HepG2 (cell line): Measurements from ENCODE around the gene HSPB8. TPM values are rescaled to one million over a fixed set of nuclear protein-coding genes. Genes with fewer than 3 reads are reported as not detected.

ENCODE experiments used
- ATAC-seq: fragments of 200-7000 bp; cut with Tn5 transposase; 3 replicates; pipeline ENCODE4 v1.9.1; 2020; ENCODE audit warnings: mild to moderate bottlenecking, moderate library complexity
- BruUV-seq: library from RNA; stranded (reverse); fragments of 400-500 nt; replicated peaks from 2 replicates; lab custom pipeline; 2021; lab: Mats Ljungman, UMichigan
- CTCF ChIA-PET: fragments of 300-600 bp; formaldehyde crosslinking; extraction: SDS; loops from one replicate; lab custom pipeline; 2021; ENCODE audit warnings: low total read pairs, inconsistent platforms, low intra/inter-chr PET ratio; lab: Yijun Ruan, JAX
- POLR2A ChIA-PET: fragments of 350-600 bp; sonication (Branson Sonifier 250); formaldehyde crosslinking; loops from one replicate; lab custom pipeline; 2020; ENCODE audit warnings: antibody characterized with exemption, inconsistent platforms; lab: Yijun Ruan, JAX
- DNase-seq: peaks from one replicate; pipeline ENCODE4 v3.0.0-alpha.2; 2015; ENCODE audit warnings: low spot score
- FAIRE-seq: peaks from 3 replicates; lab custom pipeline; 2011; peaks lifted over from hg19 to GRCh38; lab: Jason Lieb, UNC
- H2AFZ ChIP-seq: one replicate; pipeline ENCODE4 v1.6.1; 2011; ENCODE audit warnings: low read length, inconsistent platforms
- H3K27ac ChIP-seq: fragments of 300-600 bp; 3 replicates; pipeline ENCODE4 v1.8.0; 2011; ENCODE audit warnings: mixed run types, mild to moderate bottlenecking, mixed read lengths, low read length, inconsistent platforms; ENCODE audit not compliant: insufficient read depth; ENCODE audit errors: extremely low read length
- H3K27me3 ChIP-seq, 2 experiments: fragments of 200-600 bp in 1 of 2; 2 replicates in 1 of 2; 3 replicates in 1 of 2; pipeline versions ENCODE4 v1.6.0 to v1.8.0; 2011; ENCODE audit warnings: low read length in 2 of 2, mild to moderate bottlenecking in 2 of 2, moderate library complexity in 2 of 2, inconsistent platforms in 1 of 2; ENCODE audit not compliant: insufficient read depth in 2 of 2, control insufficient read depth in 1 of 2
- H3K36me3 ChIP-seq, 2 experiments: fragments of 200-600 bp in 1 of 2; replicated peaks in 1 of 2; 2 replicates in 1 of 2; 3 replicates in 1 of 2; pipeline versions ENCODE4 v1.5.1 to v1.8.0; 2011; ENCODE audit warnings: low read length in 2 of 2, inconsistent platforms in 1 of 2; ENCODE audit not compliant: insufficient read depth in 2 of 2, control insufficient read depth in 1 of 2
- H3K4me1 ChIP-seq: 2 replicates; pipeline ENCODE4 v1.5.1; 2012; ENCODE audit warnings: low read length, inconsistent platforms; ENCODE audit not compliant: insufficient read depth
- H3K4me2 ChIP-seq: 2 replicates; pipeline ENCODE4 v1.6.0; 2011; ENCODE audit warnings: low read depth, low read length, inconsistent platforms
- H3K4me3 ChIP-seq, 3 experiments: fragments of 200-600 bp in 1 of 3; sonication (generic), shearing (Covaris generic) in 1 of 3; replicated peaks in 1 of 3; 2 replicates each; pipeline ENCODE4 v1.5.1; 2011 to 2016; ENCODE audit warnings: low read length in 3 of 3, inconsistent platforms in 2 of 3, low read depth in 2 of 3, mild to moderate bottlenecking in 2 of 3, control low read depth in 1 of 3, mixed read lengths in 1 of 3; ENCODE audit not compliant: insufficient read depth in 1 of 3
- H3K79me2 ChIP-seq: one replicate; pipeline ENCODE4 v1.6.1; 2011; ENCODE audit warnings: low read length, inconsistent platforms; ENCODE audit not compliant: insufficient read depth
- H3K9ac ChIP-seq: 2 replicates; pipeline ENCODE4 v1.6.0; 2011; ENCODE audit warnings: mild to moderate bottlenecking, low read depth, low read length, inconsistent platforms; ENCODE audit not compliant: insufficient read depth
- H3K9me3 ChIP-seq: 2 replicates; pipeline ENCODE4 v1.5.1; 2012; ENCODE audit warnings: mild to moderate bottlenecking, low read length
- H4K20me1 ChIP-seq: 2 replicates; pipeline ENCODE4 v1.6.0; 2011; ENCODE audit warnings: inconsistent platforms, mild to moderate bottlenecking, low read length, moderate library complexity; ENCODE audit not compliant: insufficient read depth
- ARHGAP35 ChIP-seq: sonication (generic); formaldehyde crosslinking; IDR thresholded peaks from 2 replicates; pipeline ENCODE4 v1.9.0; 2022; ENCODE audit warnings: mild to moderate bottlenecking, inconsistent platforms, moderate library complexity, missing genetic modification reagents, borderline replicate concordance
- CHD4 ChIP-seq: fragments of 200-600 bp; sonication (generic); IDR thresholded peaks from 2 replicates; pipeline ENCODE4 v1.7.0; 2017; ENCODE audit warnings: mild to moderate bottlenecking, low read length, borderline replicate concordance
- KLF9 ChIP-seq: IDR thresholded peaks from 2 replicates; pipeline ENCODE4 v1.6.1; 2016; ENCODE audit warnings: low read depth
- MAFK ChIP-seq, 2 experiments: IDR thresholded peaks in 1 of 2; conservative IDR thresholded peaks in 1 of 2; 2 replicates each; pipeline ENCODE4 v1.6.1; 2011; ENCODE audit warnings: improper control_type of control experiment in 2 of 2, low read length in 2 of 2
- MATR3 ChIP-seq: sonication (generic); formaldehyde crosslinking; IDR thresholded peaks from 2 replicates; pipeline ENCODE4 v1.4.0; 2020; ENCODE audit warnings: missing genetic modification reagents
- MIER3 ChIP-seq: IDR thresholded peaks from 2 replicates; pipeline ENCODE4 v1.6.1; 2016; ENCODE audit warnings: missing compliant biosample characterization, borderline replicate concordance
- MYPOP ChIP-seq: sonication (generic); formaldehyde crosslinking; IDR thresholded peaks from 2 replicates; pipeline ENCODE4 v1.8.1; 2023; ENCODE audit warnings: mild to moderate bottlenecking, moderate library complexity, missing genetic modification reagents
- RFXAP ChIP-seq: sonication (generic); formaldehyde crosslinking; IDR thresholded peaks from 2 replicates; pipeline ENCODE4 v1.4.0; 2020; ENCODE audit warnings: missing genetic modification reagents, borderline replicate concordance
- RORA ChIP-seq: sonication (generic); formaldehyde crosslinking; IDR thresholded peaks from 2 replicates; pipeline ENCODE4 v1.5.0; 2020; ENCODE audit warnings: mild to moderate bottlenecking, missing genetic modification reagents, moderate library complexity
- SALL2 ChIP-seq: sonication (generic); formaldehyde crosslinking; IDR thresholded peaks from 2 replicates; pipeline ENCODE4 v1.8.1; 2023; ENCODE audit warnings: mild to moderate bottlenecking, missing genetic modification reagents, inconsistent platforms
- ZNF260 ChIP-seq: sonication (generic); formaldehyde crosslinking; IDR thresholded peaks from 2 replicates; pipeline ENCODE4 v1.4.0; 2020; ENCODE audit warnings: missing genetic modification reagents, low read depth, mild to moderate bottlenecking, borderline replicate concordance
- ZNF430 ChIP-seq: sonication (generic); formaldehyde crosslinking; IDR thresholded peaks from 2 replicates; pipeline ENCODE4 v1.9.0; 2021; ENCODE audit warnings: mild to moderate bottlenecking, missing genetic modification reagents
- ZNF496 ChIP-seq: sonication (generic); formaldehyde crosslinking; IDR thresholded peaks from 2 replicates; pipeline ENCODE4 v1.8.1; 2023; ENCODE audit warnings: mild to moderate bottlenecking, moderate library complexity, missing genetic modification reagents; ENCODE audit not compliant: insufficient replicate concordance
- ZNF550 ChIP-seq: sonication (generic); formaldehyde crosslinking; IDR thresholded peaks from 2 replicates; pipeline ENCODE4 v1.4.0; 2020; ENCODE audit warnings: mild to moderate bottlenecking, missing genetic modification reagents, borderline replicate concordance
- ZNF556 ChIP-seq: sonication (generic); formaldehyde crosslinking; IDR thresholded peaks from 2 replicates; pipeline ENCODE4 v1.4.0; 2020; ENCODE audit warnings: mild to moderate bottlenecking, missing genetic modification reagents, borderline replicate concordance
- ZNF567 ChIP-seq: sonication (generic); formaldehyde crosslinking; IDR thresholded peaks from 2 replicates; pipeline ENCODE4 v1.8.1; 2023; ENCODE audit warnings: mild to moderate bottlenecking, missing genetic modification reagents, borderline replicate concordance
- ZNF577 ChIP-seq: sonication (generic); formaldehyde crosslinking; IDR thresholded peaks from 2 replicates; pipeline ENCODE4 v1.4.0; 2020; ENCODE audit warnings: mild to moderate bottlenecking, low read depth, missing genetic modification reagents, borderline replicate concordance
- ZNF619 ChIP-seq: sonication (generic); formaldehyde crosslinking; IDR thresholded peaks from 2 replicates; pipeline ENCODE4 v1.4.0; 2020; ENCODE audit warnings: mild to moderate bottlenecking, missing genetic modification reagents
- ZNF678 ChIP-seq: sonication (generic); formaldehyde crosslinking; IDR thresholded peaks from 2 replicates; pipeline ENCODE4 v1.4.0; 2020; ENCODE audit warnings: mild to moderate bottlenecking, missing genetic modification reagents
- ZNF703 ChIP-seq: sonication (generic); formaldehyde crosslinking; IDR thresholded peaks from 2 replicates; pipeline ENCODE4 v1.5.1; 2020; ENCODE audit warnings: missing genetic modification reagents, mild to moderate bottlenecking, moderate library complexity, borderline replicate concordance
- ZNF878 ChIP-seq: sonication (generic); formaldehyde crosslinking; IDR thresholded peaks from 2 replicates; pipeline ENCODE4 v1.8.1; 2023; ENCODE audit warnings: mild to moderate bottlenecking, missing genetic modification reagents, moderate library complexity
- ZSCAN9 ChIP-seq: IDR thresholded peaks from 2 replicates; pipeline ENCODE4 v1.6.1; 2016; ENCODE audit warnings: borderline replicate concordance
- WGBS: methylation state at CpG from one replicate; pipeline ENCODE4 v1.1.6; 2017; ENCODE audit warnings: low lambda C conversion rate; 5-methylcytosine and 5-hydroxymethylcytosine counted together
- in situ Hi-C: cut with HindIII; loops from 2 replicates; pipeline ENCODE4 v1.10.0; 2017; ENCODE audit warnings: low pct_unique_long_range_greater_than_20kb; ENCODE audit not compliant: extremely low pct_ligation_motif_present
- intact Hi-C: fragments of 100-400 bp; cut with micrococcal nuclease; formaldehyde crosslinking; loops from one replicate; pipeline ENCODE4 v1.10.0; 2022; ENCODE audit not compliant: unreplicated experiment
- polyA plus RNA-seq, 8 experiments: library from polyadenylated mRNA; depleted of rRNA in 3 of 8; stranded (reverse) in 7 of 8; unstranded in 1 of 8; fragments of >200 nt; fragmentation: Illumina TruSeq in 4 of 8; extraction: Trizol in 4 of 8; gene quantifications; 2 replicates each; pipeline versions ENCODE4 v1.2.1 to v1.2.3, GENCODE V29; 2011 to 2016; ENCODE audit warnings: low read depth in 4 of 8, missing spikeins in 1 of 8, mixed read lengths in 1 of 8; ENCODE audit not compliant: insufficient read depth in 1 of 8
- total RNA-seq, 5 experiments: library from RNA; depleted of rRNA; stranded (reverse); fragments of >200 nt; fragmentation: Illumina TruSeq; extraction: Trizol; gene quantifications; 2 replicates each; pipeline ENCODE4 v1.2.3, GENCODE V29; 2016; ENCODE audit warnings: low read depth in 1 of 5

HSPB8 gene
- total and polyA plus RNA-seq, 2 of the 13 experiments (the other 11 are each of a cell fraction or from before 2014, with no cell fraction given) = 0.49 to 0.54 TPM

- no peak for TF ChIP-seq ZNF678 (CRISPR knock-in tag)
- no peak for TF ChIP-seq ZNF556 (CRISPR knock-in tag)
- TF ChIP-seq ZNF496 (CRISPR knock-in tag) = no peak
- no peak for TF ChIP-seq ZNF878 (CRISPR knock-in tag)
- TF ChIP-seq ZNF567 = no peak
- TF ChIP-seq RFXAP (CRISPR knock-in tag) = no peak
- no peak for TF ChIP-seq MAFK (conservative IDR thresholded peaks at IDR 0.05 in 1 of 2, IDR thresholded peaks at IDR 0.05 in 1 of 2; ENCODE audit: low read length in 2 of 2)
- no peak for TF ChIP-seq ARHGAP35
- TF ChIP-seq RORA (CRISPR knock-in tag) = no peak
These were observed 10.0 kb upstream of the HSPB8 start (continued) for GRCh38 chr12:119168721-119169120.

- intact Hi-C loops (no loop called here), in situ Hi-C loops (no loop called here)
- Histone ChIP-seq H3K9ac (no peak overlapping the region), H3K9me3 (no peaks in the 10 kb centered on the region), H4K20me1 (no peaks in the 10 kb centered on the region), H2AFZ (no peak overlapping the region), H3K79me2 (no peaks in the 10 kb centered on the region), H3K36me3 (no peaks in the 10 kb centered on the region), H3K4me3 (no peak overlapping the region), H3K4me1 (no peaks in the 10 kb centered on the region), H3K27me3 (no peaks in the 10 kb centered on the region; a peak in 1 of 5 replicates), H3K27ac (no peak overlapping the region), H3K4me2 (no peak overlapping the region)
- DNase-seq (no peak), ATAC-seq (no peak), FAIRE-seq (no peak)
- WGBS = 33% methylated on average over 2 of the region's 2 CpGs
- ChIA-PET POLR2A (no interaction called here), CTCF (no interaction called here)
- no TSS peak for BruUV-seq
- no peak for TF ChIP-seq ZNF550 (CRISPR knock-in tag)
- no peak for TF ChIP-seq CHD4
- no peak for TF ChIP-seq KLF9 (CRISPR knock-in tag)
- no peak for TF ChIP-seq ZNF577 (CRISPR knock-in tag)
- TF ChIP-seq MYPOP (CRISPR knock-in tag) = no peak
- no peak for TF ChIP-seq SALL2 (CRISPR knock-in tag)
- no peak for TF ChIP-seq MATR3 (CRISPR knock-in tag)
- TF ChIP-seq ZSCAN9 (CRISPR knock-in tag) = no peak
- no peak for TF ChIP-seq ZNF260 (CRISPR knock-in tag)
- TF ChIP-seq ZNF430 (CRISPR knock-in tag) = no peak
- TF ChIP-seq MIER3 (CRISPR knock-in tag) = no peak
- no peak for TF ChIP-seq ZNF619 (CRISPR knock-in tag)
- TF ChIP-seq ZNF703 (CRISPR knock-in tag) = no peak
These were observed 9.6 kb upstream of the HSPB8 start for GRCh38 chr12:119169150-119169549.
